Hematopoietic multipotent progenitor cell treated with erythropoietin and hydrocortisone succinate and interleukin-3 and kit ligand, for 15 days (in vitro differentiated cells): ENCODE data around the gene TREH.
"Not testable (repeated sequence)": the region's sequence is repeated elsewhere in the genome, so short reads cannot be mapped to it uniquely, and the experiment has no call there.

ENCODE experiments used
- DNase-seq: peaks from one replicate; pipeline ENCODE4 v3.0.0-alpha.2; 2015; ENCODE audit warnings: low spot score

Gene TREH

GRCh38 chr11:118679483-118679882 lies at the start of gene TREH:
Gene TREH (minus strand): TSS chr11:118679650. CDS start chr11:118679627, 23 bp downstream.
- no peak for DNase-seq

- DNase-seq: not testable (repeated sequence)
Observed at GRCh38 chr11:118728112-118728511, 48.7 kb upstream of the TREH start.

- DNase-seq: not testable (repeated sequence)
Observed at GRCh38 chr11:118727721-118728066, 48.2 kb upstream of the TREH start.

GRCh38 chr11:118727001-118727720 lies 47.7 kb upstream of the TREH start:
- not testable (repeated sequence) for DNase-seq

- DNase-seq: not testable (repeated sequence)
Observed at GRCh38 chr11:118721478-118722015, 42.1 kb upstream of the TREH start.

GRCh38 chr11:118720740-118721139 lies 41.3 kb upstream of the TREH start:
- DNase-seq: not testable (repeated sequence)

GRCh38 chr11:118720078-118720477 lies 40.6 kb upstream of the TREH start:
- not testable (repeated sequence) for DNase-seq

GRCh38 chr11:118718562-118718961 lies 39.1 kb upstream of the TREH start:
- DNase-seq: not testable (repeated sequence)

GRCh38 chr11:118717733-118718132 lies 38.3 kb upstream of the TREH start:
- DNase-seq: not testable (repeated sequence)

GRCh38 chr11:118717221-118717620 lies 37.8 kb upstream of the TREH start:
- DNase-seq: not testable (repeated sequence)

- no peak for DNase-seq
Observed at GRCh38 chr11:118715837-118716260, 36.4 kb upstream of the TREH start.

- no peak for DNase-seq
Observed at GRCh38 chr11:118715245-118715831, 35.9 kb upstream of the TREH start.

- DNase-seq: no peak
Observed at GRCh38 chr11:118714816-118715215, 35.4 kb upstream of the TREH start.

- DNase-seq: not testable (repeated sequence)
Observed at GRCh38 chr11:118714416-118714815, 35.0 kb upstream of the TREH start.

GRCh38 chr11:118708296-118708695 lies 28.8 kb upstream of the TREH start:
- DNase-seq: no peak

GRCh38 chr11:118706546-118706825 lies 27.0 kb upstream of the TREH start:
- no peak for DNase-seq

GRCh38 chr11:118705791-118706545 lies 26.5 kb upstream of the TREH start:
- DNase-seq: no peak

GRCh38 chr11:118705111-118705741 lies 25.8 kb upstream of the TREH start:
- no peak for DNase-seq

- DNase-seq: no peak
Observed at GRCh38 chr11:118703563-118704106, 24.2 kb upstream of the TREH start.

- no peak for DNase-seq
Observed at GRCh38 chr11:118699506-118700220, 20.2 kb upstream of the TREH start.

- DNase-seq: no peak
Observed at GRCh38 chr11:118697346-118697745, 17.9 kb upstream of the TREH start.
